Fibroblast of gingiva (primary cell): Measurements from ENCODE around the gene ZNF853.
A peak's percentile ranks its signal among the peaks of the same experiment; 100 is the strongest.
"Not testable (repeated sequence)": the region's sequence is repeated elsewhere in the genome, so short reads cannot be mapped to it uniquely, and the experiment has no call there.

Experiments used
- DNase-seq: peaks from one replicate; pipeline ENCODE4 v3.0.0-alpha.2; 2011; ENCODE audit warnings: low read depth

The ZNF853 gene

DNA sequence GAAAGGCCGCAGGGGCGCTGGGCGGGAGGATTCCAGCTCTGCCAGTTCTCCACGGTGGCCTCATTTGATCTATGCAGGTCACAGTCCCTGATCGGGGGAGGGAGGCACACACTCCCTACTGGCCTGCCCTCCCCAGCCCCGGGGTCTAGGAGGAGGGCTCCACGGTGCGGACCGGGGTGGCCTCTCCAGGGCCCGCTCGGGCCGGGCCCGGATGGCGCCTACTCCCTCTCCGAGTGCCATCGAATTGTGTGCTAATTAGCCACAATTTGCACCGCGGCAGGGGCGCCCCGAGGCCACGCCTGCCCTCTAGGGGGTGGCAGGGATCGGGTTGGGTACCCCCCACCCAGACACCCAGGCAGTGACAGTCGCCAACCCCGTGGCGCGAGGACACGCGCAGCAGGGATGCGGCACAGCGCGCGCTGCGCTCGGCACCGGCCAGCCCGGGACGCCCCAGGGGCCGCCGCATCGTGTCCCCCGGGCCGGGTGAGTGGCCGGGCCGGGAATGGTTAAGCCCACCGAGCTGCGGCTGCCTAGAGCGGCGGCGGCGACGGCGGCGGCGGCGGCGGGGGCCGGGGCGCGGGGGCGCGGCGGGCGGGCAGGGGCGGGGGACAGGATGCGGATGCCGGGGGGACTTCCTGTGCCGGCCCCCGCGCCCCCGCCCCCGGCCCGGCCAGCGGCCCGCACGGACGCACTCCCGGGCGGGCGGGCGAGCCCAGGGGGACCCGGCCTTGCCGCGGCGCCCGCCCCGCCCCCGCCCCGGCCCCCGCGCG lies at the start of gene ZNF853:
Gene ZNF853 (plus strand): TSS at position 658 of the 770 bp plus-strand sequence. CDS start 565 bp downstream, outside the sequence.
- no peak for DNase-seq

DNA sequence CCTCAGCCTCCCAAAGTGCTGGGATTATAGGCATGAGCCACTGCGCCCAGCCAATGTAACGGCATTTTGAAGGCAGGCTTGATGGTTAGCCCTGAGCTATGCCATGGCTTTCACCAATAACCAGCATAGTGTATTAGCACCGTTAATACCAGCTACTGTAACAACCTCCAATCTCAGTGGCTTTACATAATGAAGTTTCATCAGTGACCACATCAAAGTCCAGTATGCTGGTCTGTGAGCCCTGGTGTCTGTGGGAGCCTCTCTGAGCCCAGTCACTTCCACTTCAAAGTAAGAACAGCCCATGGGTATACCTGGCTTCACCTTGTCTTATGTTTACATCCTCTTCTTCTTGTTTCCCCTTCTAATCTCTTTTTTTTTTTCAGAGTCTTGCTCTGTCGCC lies 49.8 kb upstream of the ZNF853 start:
- no peak for DNase-seq

DNA sequence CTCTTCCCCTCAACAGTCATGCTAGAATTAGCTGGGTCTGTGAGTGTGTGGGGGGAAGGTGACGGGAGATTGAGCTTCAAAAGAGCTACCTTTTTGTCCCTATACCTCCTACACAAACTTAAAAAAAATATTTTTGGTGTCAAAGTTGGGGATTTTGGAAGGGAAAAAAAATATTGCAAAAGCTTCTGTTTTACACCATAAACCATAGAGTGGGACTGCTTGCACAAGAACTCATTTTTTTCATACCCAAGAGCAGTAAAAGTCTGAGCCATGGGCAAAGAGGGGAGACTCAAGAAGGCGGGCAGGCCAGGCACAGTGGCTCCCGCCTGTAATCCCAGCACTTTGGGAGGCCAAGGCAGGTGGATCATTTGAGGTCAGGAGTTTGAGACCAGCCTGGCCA lies 47.5 kb upstream of the ZNF853 start:
- no peak for DNase-seq

DNA sequence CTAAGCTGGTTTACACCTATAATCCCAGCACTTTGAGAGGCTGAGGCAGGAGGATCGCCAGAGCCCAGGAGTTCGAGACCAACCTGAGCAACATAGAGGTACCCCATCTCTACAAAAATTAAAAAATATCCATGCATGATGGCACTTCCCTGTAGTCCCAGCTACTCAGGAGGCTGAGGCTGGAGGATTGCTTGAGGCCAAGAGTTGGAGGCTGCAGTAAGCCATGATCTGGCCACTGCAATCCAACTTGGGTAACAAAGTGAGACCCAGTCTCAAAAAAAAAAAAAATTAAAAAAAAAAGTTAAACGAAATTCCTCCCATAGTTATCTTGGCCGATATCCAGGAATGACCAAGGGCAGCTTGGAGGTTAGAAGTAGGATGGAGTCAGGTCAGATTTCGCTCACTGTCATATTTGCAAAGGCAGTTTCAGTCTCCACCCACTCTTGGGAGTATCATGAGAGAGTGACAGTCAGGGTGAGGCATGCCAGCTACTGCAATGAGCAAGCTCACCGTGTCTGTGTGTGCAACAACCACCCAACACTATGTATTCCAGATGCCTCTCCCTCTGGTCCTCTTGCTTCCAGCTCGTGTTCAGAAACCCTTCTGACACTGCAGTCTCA lies 44.1 kb upstream of the ZNF853 start:
- DNase-seq: no peak

DNA sequence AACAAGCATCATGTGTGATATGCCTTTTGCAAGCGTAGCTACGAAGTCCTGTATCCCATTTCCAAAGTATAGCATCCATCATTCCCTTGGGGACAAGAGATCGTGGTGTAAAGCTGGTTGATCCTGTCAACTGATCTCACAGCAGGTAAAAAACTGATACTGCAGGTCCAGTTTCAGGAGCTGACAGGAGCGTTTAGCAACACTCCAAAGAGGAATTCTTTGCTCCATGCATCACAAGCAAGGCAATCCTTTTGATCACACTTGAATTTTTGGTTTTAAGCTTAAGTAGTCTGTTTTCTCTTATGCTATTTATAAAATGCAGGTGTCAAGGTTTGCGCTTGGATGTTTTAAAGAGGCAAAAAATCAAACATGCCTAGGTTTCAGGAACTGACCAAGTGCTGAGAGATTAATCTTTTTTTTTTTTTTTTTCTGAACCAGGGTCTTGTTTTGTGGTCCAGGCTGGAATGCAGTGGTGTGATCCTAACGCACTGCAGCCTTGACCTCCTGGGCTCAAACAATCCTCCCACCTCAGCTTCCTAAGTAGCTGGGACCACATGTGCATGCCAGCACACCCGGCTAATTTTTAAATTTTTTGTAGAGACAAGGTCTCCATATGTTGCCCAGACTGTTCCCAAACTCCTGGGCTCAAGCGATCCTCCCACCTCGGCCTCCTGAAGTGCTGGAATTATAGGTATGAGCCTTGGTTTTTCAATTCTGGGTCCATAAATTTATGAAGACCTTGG lies 40.0 kb upstream of the ZNF853 start:
- DNase-seq: no peak

DNA sequence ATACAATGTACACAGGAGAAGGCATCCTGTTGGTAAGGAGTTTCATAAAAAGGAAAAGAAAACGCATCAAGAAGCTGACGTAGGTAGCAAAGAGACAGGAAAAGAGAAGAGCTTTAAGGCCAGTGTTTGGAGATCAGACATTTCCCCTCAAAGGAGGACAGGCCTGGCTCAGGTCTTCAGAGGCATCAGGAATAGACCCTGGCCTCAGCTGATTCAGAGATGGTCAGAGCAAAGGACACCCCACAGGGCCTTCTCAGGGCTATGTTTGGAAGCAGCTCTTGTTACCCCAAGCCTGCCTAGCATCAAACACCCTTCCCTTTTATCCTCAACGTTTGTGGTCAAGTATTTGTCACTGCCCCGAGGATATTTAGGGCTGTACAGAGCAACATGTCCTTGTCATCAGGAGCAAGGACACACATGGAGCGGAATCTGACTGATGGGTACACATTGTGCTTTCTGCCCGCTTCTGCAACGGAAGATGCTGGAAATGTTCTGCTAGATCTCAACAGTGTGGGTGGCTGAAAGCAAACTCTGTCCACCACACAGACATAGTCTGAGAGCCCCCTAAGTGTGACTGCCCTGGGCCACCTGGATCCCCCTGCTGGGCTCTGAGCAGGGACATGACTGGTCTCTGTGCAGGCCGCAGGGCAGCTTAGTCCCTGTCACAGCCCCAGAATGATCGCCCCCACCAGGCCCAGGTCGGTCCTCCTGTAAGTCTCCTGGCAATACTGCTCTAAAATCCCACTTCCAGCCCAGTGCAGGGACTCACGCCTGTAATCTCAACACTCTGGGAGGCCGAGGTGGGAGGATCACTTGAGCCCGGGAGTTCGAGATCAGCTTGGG lies 39.2 kb upstream of the ZNF853 start:
- DNase-seq: no peak

DNA sequence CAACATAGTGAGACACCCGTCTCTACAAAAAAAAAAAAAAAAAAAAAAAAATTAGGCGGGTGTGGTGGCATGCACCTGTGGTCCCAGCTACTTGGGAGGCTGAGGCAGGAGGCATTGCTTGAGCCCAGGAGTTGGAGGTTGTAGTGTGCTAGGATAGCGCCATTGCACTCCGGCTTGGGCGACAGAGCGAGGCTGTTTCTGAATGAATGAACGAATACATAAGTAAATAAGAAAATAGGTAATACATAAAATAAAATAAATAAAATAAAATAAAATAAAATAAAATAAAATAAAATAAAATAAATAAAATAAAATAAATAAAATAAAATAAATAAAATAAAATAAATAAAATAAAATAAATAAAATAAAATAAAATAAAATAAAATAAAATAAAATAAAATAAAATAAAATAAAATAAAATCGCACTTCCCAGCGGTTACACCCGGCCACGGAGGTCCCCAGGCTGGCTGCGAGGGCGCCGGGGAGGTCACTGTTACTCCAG lies 38.5 kb upstream of the ZNF853 start:
- not testable (repeated sequence) for DNase-seq

DNA sequence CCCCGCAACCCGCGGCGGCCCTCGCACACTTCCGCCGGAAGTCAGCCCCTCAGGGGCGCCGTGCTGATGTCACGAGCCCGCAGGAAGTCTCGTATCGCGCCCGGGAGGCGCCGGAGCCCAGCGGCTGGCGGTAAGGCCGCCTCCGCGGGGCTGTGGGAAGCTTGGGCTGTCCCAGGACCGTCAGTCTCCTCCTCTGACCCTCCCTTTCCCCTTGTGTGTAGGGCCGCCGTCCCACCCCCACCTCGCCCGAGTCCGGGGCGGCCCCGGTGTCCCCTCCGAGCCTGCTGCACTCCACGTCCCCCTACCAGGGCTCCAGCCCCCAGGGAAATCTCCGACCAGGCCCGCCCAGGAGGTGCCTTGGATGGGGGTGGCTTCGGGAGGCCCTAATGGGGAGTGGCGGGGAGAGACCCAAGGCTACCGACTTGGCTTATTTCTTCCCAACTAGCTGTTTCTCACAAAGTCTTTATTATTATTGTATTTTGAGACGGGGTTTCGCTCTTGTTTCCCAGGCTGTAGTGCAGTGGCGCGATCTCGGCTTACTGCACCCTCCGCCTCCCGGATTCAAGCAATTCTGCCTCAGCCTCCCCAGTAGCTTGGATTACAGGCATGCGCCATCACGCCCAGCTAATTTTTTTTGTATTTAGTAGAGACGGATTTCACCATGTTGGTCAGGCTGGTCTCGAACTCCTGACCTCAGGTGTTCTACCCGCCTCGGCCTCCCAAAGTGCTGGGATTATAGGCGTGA lies 37.9 kb upstream of the ZNF853 start, which contains the start of gene ZDHHC4:
Gene ZDHHC4 (plus strand): TSS at position 86 of the 745 bp plus-strand sequence. CDS start 3,108 bp downstream, outside the sequence.
- DNase-seq: peak; percentile 87

DNA sequence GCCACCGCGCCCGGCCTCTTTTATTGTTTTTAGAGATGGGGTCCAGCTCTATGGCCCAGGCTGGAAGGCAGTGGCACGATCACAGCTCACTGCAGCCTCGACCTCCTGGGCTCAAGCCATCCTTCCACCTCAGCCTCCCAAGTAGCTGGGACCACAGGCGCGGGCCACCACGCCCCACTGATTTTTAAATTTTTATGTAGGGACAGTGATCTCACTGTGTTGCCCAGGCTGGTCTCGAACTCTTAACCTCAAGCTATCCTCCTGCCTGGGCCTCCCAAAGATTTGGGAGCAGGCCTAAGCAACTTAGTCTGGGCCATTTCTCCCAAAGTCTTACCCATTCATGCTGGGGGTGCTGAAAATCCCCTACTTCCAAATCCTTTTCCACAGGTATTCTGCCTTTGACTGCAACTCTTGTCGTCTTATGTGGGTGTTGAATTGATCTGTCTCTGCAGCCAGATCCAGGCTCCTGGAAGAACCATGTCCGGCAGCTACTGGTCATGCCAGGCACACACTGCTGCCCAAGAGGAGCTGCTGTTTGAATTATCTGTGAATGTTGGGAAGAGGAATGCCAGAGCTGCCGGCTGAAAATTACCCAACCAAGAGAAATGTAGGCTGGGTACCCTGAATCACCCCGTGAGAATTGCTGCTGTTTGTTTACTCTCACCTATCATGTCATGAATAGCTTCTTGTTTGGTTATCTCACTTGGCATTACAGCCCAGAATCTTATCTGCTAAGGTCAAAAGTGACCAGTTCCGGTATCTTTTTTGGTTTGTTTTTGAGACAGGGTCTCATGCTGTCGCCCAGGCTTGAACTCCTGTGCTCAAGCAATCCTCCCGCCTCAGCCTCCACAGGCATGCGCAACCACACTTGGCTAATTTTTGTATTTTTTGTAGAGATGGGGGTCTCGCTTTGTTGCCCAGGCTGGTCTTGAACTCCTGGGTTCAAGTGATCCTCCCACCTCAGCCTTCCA lies 37.0 kb upstream of the ZNF853 start:
- DNase-seq: no peak

DNA sequence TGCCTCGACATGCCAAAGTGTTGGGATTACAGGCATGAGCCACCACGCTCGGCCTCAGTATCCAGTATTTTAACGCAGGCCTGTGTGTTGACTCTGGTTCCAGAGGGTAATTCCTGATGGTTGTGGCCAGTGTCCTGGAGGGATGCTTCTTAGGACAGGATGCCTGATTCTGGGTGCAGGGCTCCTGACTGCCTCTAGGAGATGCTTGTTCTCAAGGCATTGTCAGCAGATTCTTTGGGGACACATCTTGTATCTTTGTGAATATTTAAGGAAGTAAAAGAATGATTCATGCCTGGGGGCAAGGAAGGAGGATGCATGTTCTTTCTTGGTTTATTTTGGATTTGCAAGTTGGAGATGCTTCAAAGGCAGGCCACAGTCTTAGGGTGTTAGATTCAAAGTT lies 36.0 kb upstream of the ZNF853 start:
- no peak for DNase-seq

DNA sequence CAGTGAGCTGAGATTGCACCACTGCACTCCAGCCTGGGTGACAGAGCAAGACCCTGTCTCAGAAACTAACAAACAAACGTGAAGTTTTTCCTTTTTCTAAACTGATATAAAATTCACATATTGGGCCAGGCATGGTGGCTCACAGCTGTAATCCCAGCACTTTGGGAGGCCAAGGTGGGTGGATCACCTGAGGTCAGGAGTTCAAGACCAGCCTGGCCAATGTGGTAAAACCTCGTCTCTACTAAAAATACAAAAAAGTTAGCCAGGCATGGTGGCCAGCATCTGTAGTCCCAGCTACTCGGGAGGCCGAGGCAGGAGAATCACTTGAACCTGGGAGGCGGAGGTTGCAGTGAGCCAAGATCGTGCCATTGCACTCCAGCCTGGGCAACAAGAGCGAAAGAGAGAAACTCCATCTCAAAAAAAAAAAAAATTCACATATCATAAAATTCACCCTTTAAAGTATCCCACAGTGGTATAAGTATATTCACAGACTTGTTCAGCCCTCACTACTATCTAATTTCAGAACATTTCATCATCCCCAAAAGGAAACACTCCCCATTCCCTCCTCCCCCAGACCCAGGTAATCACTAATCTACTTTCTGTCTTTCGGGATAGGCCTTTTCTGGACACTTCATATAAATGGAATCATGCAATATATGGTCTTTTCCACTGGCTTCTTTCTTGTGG lies 29.5 kb upstream of the ZNF853 start:
- DNase-seq: not testable (repeated sequence)

DNA sequence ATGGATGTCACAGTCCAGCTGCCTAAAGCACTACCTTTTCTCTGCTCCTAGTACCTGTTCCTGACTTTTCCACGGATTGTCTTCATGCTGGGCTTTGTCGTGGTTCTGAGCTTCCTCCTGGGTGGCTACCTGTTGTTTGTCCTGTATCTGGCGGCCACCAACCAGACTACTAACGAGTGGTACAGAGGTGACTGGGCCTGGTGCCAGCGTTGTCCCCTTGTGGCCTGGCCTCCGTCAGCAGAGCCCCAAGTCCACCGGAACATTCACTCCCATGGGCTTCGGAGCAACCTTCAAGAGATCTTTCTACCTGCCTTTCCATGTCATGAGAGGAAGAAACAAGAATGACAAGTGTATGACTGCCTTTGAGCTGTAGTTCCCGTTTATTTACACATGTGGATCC lies 26.8 kb upstream of the ZNF853 start:
- no peak for DNase-seq

DNA sequence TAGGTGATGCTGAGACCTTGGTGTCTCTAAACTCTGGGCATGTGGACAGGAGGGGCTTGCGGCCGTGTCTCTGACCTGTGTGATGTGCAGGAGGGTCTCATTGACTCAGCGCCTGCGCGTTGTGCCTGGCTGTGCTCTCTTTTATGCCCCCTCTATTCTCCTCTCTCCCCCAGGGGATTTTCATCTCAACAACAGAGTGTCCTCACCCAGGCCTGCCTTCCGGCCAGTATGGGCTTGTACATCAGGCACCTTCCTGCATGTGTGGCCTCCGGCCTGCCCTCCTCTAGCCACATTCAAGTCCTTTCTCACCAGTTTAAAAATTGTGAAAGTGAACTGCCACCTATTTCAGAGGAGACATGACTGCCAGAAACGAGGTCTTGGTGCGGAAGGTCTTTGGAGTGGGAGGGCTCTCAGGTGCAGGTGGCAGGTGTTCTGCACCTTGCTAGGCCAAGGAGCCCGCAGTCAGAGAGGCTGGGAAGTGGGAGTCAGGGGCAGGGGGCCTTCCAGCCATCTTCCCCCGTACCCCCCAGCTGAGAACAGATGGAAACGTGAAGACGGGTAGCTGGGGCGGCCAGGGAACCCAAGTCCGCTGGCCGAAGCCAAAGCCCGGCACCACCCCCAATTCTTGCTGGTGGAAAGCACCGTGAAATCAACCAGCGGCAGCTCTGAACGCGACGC lies 26.1 kb upstream of the ZNF853 start:
- DNase-seq: no peak

DNA sequence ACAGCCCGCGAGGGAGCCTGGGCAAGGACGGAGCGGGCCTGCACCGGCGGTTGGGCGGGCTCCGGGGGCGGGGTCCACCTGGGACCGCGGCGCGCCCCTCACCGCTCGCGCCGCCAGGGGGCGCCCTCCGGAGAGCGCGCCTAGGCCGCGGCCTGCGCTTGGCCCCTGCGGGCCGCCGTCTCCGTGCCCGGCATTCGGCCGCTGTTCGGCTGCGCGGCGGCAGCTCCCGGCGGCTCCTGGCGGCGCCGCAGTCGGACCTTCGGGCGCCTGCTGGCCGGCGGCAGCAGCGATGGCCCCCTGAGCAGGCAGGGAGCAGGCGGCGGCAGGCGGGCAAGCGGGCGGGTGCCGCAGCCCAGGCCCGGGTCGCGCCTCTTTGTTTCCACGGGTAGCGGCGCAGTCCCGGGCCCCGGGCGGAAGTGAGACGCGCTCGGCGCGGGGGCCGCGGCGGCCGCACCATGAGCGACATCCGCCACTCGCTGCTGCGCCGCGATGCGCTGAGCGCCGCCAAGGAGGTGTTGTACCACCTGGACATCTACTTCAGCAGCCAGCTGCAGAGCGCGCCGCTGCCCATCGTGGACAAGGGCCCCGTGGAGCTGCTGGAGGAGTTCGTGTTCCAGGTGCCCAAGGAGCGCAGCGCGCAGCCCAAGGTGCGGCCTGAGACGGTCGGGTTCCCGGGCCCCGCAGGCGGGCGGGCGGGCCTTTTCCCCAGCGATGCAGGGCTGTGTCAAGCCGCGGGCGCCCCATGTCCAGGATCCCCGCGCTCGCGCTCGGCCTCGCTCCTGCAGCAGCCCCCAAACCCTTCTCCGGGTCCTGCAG lies 25.4 kb upstream of the ZNF853 start, which contains the start of gene INTS15:
Gene INTS15 (plus strand): TSS at position 193 of the 816 bp plus-strand sequence. CDS start 263 bp downstream, at position 456.
- DNase-seq: peak; percentile 77

DNA sequence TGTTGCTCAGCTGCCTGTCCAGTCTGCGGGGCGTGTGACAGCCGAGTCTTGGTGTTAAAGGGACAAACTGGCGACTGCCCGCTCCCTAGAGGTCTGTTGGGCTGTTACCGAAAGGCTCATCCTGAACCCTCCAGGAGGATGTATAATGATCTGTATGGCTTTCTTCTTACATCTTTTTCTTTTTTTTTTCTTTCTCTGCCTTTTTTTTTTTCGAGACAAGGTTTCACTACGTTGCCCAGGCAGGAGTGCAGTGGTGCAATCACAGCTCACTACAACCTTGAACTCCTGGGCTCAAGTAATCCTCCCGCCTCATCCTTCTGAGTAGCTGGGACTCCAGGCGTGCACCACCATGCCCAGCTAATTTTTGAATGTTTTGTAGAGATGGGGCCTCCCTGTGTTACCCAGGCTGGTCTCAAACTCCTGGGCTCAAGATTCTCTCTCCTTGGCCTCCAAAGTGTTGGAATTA lies 24.7 kb upstream of the ZNF853 start:
- DNase-seq: no peak

DNA sequence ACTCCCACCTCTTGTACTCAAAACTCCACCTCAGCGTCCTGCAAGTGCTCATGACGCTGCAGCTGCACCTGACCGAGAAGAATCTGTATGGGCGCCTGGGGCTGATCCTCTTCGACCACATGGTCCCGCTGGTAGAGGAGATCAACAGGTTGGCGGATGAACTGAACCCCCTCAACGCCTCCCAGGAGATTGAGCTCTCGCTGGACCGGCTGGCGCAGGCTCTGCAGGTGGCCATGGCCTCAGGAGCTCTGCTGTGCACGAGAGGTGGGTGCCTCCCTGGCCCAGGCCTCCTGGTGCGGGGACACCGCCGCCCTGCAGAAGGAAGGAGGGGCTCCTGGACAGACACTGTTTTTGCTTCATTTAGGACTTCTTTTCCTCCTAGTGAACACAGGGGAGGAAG lies 15.3 kb upstream of the ZNF853 start:
- no peak for DNase-seq

DNA sequence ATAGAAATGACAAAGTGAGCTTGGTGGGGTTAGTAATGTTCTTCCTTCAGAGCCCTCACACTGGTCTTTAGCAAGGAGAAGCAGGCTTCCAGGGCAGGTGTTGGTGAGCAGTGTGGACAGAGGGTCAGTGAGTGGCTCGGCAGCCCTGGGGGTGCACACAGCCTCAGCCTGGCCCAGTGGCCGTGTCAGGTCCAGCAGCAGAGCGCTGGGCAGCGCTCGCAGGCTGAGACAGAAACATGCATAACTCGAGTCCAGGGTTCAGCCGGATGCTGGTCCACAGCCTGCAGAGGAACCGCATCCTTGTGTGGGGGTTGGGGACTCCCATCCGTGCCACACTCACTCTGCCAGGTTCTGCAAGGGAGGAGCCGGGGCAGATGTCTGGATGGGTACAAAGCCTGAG lies 11.0 kb upstream of the ZNF853 start:
- DNase-seq: no peak
